NT2/D1 (cell line): ENCODE measurements around the gene NCAM2.

Experiments
- SUZ12 ChIP-seq: IDR thresholded peaks from 2 replicates; pipeline ENCODE4 v1.6.1; 2011; ENCODE audit not compliant: insufficient read length, insufficient read depth; ENCODE audit errors: extremely low read depth
- ZNF274 ChIP-seq: IDR thresholded peaks from 2 replicates; pipeline ENCODE4 v1.6.1; 2011; ENCODE audit warnings: mild to moderate bottlenecking, low read depth, low read length

GRCh38 chr21:21232320-21232719, 234.1 kb downstream of the NCAM2 start:
- TF ChIP-seq SUZ12 (no peak), ZNF274 (no peak)
